IMR-90 (cell line): Measurements from ENCODE around the gene PAK4. TPM values are rescaled to one million over a fixed set of nuclear protein-coding genes. Genes with fewer than 3 reads are reported as not detected.

ENCODE experiments used
- ATAC-seq: fragments of 200-7000 bp; cut with Tn5 transposase; 2 replicates; pipeline ENCODE4 v1.9.1; 2020; ENCODE audit warnings: low read depth, mild to moderate bottlenecking, moderate library complexity
- BruUV-seq: library from RNA; stranded (reverse); fragments of 400-500 nt; replicated peaks from 2 replicates; lab custom pipeline; 2021; lab: Mats Ljungman, UMichigan
- CTCF ChIA-PET: fragments of 300-600 bp; formaldehyde crosslinking; extraction: SDS; loops from one replicate; lab custom pipeline; 2021; ENCODE audit warnings: antibody characterized with exemption; lab: Yijun Ruan, JAX
- POLR2A ChIA-PET: fragments of 300-600 bp; sonication (Branson Sonifier 250); formaldehyde crosslinking; loops from one replicate; lab custom pipeline; 2022; ENCODE audit warnings: antibody characterized with exemption; ENCODE audit not compliant: unreplicated experiment; lab: Charles Lee
- DNase-seq: peaks from one replicate; pipeline ENCODE4 v3.0.0; 2013
- H2AFZ ChIP-seq: replicated peaks from 2 replicates; pipeline ENCODE3; 2013; ENCODE audit warnings: low read length, mild to moderate bottlenecking; ENCODE audit not compliant: poor library complexity
- H2AK5ac ChIP-seq: 2 replicates; pipeline ENCODE4 v1.6.1; 2013; ENCODE audit warnings: low read depth, low read length, inconsistent platforms
- H2AK9ac ChIP-seq: replicated peaks from 2 replicates; pipeline ENCODE3; 2013; ENCODE audit warnings: mild to moderate bottlenecking, low read depth, low read length, moderate library complexity; ENCODE audit not compliant: poor library complexity
- H2BK120ac ChIP-seq: 2 replicates; pipeline ENCODE4 v1.6.1; 2013; ENCODE audit warnings: low read depth, low read length, inconsistent platforms
- H2BK15ac ChIP-seq: 3 replicates; pipeline ENCODE4 v1.6.1; 2013; ENCODE audit warnings: low read depth, low read length, inconsistent platforms
- H2BK20ac ChIP-seq: 2 replicates; pipeline ENCODE4 v1.6.1; 2013; ENCODE audit warnings: low read depth, mild to moderate bottlenecking, inconsistent platforms, low read length, moderate library complexity
- H2BK5ac ChIP-seq: 2 replicates; pipeline ENCODE4 v1.6.1; 2013; ENCODE audit warnings: mild to moderate bottlenecking, low read depth, low read length, inconsistent platforms; ENCODE audit not compliant: poor library complexity, severe bottlenecking
- H3K14ac ChIP-seq: replicated peaks from 2 replicates; pipeline ENCODE4 v1.6.1; 2013; ENCODE audit warnings: low read depth, low read length, inconsistent platforms
- H3K18ac ChIP-seq: 2 replicates; pipeline ENCODE4 v1.6.1; 2013; ENCODE audit warnings: low read depth, low read length, control low read depth
- H3K23ac ChIP-seq: 2 replicates; pipeline ENCODE4 v1.6.1; 2013; ENCODE audit warnings: low read depth, low read length, inconsistent platforms
- H3K27ac ChIP-seq: 2 replicates; pipeline ENCODE4 v1.5.1; 2013; ENCODE audit warnings: mild to moderate bottlenecking, control low read depth, low read length; ENCODE audit not compliant: insufficient read depth
- H3K27me3 ChIP-seq: 2 replicates; pipeline ENCODE4 v1.6.1; 2013; ENCODE audit warnings: low read length; ENCODE audit not compliant: control insufficient read depth, insufficient read depth
- H3K36me3 ChIP-seq: 2 replicates; pipeline ENCODE4 v1.6.1; 2013; ENCODE audit warnings: low read length, mixed read lengths; ENCODE audit not compliant: control insufficient read depth, insufficient read depth
- H3K4ac ChIP-seq: 2 replicates; pipeline ENCODE4 v1.6.1; 2013; ENCODE audit warnings: low read depth, low read length, inconsistent platforms
- H3K4me1 ChIP-seq: 2 replicates; pipeline ENCODE4 v1.6.1; 2013; ENCODE audit warnings: low read length, mixed read lengths; ENCODE audit not compliant: control insufficient read depth, insufficient read depth
- H3K4me2 ChIP-seq: 2 replicates; pipeline ENCODE4 v1.6.1; 2013; ENCODE audit warnings: low read depth, mild to moderate bottlenecking, control low read depth, low read length, moderate library complexity
- H3K4me3 ChIP-seq: 2 replicates; pipeline ENCODE4 v1.5.1; 2013; ENCODE audit warnings: low read depth, mild to moderate bottlenecking, control low read depth, low read length, moderate library complexity; ENCODE audit not compliant: insufficient read depth
- H3K56ac ChIP-seq: 2 replicates; pipeline ENCODE4 v1.6.1; 2013; ENCODE audit warnings: low read length, inconsistent platforms; ENCODE audit not compliant: insufficient read depth; ENCODE audit errors: extremely low read depth
- H3K79me1 ChIP-seq, 2 experiments: 2 replicates each; pipeline ENCODE4 v1.6.1; 2013; ENCODE audit warnings: low read length in 2 of 2, inconsistent platforms in 1 of 2, low read depth in 1 of 2
- H3K9ac ChIP-seq: 2 replicates; pipeline ENCODE4 v1.6.1; 2013; ENCODE audit warnings: low read depth, low read length, control low read depth
- H3K9me1 ChIP-seq: 2 replicates; pipeline ENCODE4 v1.6.1; 2013; ENCODE audit warnings: low read length, inconsistent platforms; ENCODE audit not compliant: insufficient read depth
- H3K9me3 ChIP-seq: 2 replicates; pipeline ENCODE4 v1.6.1; 2013; ENCODE audit warnings: low read length; ENCODE audit not compliant: control insufficient read depth, insufficient read depth
- H4K20me1 ChIP-seq: 2 replicates; pipeline ENCODE4 v1.6.1; 2013; ENCODE audit warnings: low read length, inconsistent platforms; ENCODE audit not compliant: insufficient read depth
- H4K5ac ChIP-seq: 2 replicates; pipeline ENCODE4 v1.6.1; 2013; ENCODE audit warnings: mild to moderate bottlenecking, low read depth, low read length, control low read depth
- H4K8ac ChIP-seq, 2 experiments: 2 replicates each; pipeline ENCODE4 v1.6.1; 2013; ENCODE audit warnings: low read depth in 2 of 2, low read length in 2 of 2, control low read depth in 1 of 2, inconsistent platforms in 1 of 2
- H4K91ac ChIP-seq: 2 replicates; pipeline ENCODE4 v1.6.1; 2013; ENCODE audit warnings: low read depth, low read length, inconsistent platforms; ENCODE audit not compliant: insufficient read depth
- CHD1 ChIP-seq: IDR thresholded peaks from 2 replicates; pipeline ENCODE4 v1.6.1; 2012; ENCODE audit warnings: low read depth, low read length, improper control_type of control experiment
- MAFK ChIP-seq: IDR thresholded peaks from 2 replicates; pipeline ENCODE4 v1.6.1; 2012; ENCODE audit warnings: low read depth, low read length, improper control_type of control experiment
- NFE2L2 ChIP-seq: fragments of 150-350 bp; IDR thresholded peaks from 2 replicates; pipeline ENCODE4 v1.6.1; 2016; ENCODE audit warnings: low read depth, mild to moderate bottlenecking, low read length
- POLR2A ChIP-seq: IDR thresholded peaks from 2 replicates; pipeline ENCODE4 v1.6.1; 2012; ENCODE audit warnings: mild to moderate bottlenecking, low read depth, low read length
- RCOR1 ChIP-seq: IDR thresholded peaks from 2 replicates; pipeline ENCODE4 v1.6.1; 2012; ENCODE audit warnings: mild to moderate bottlenecking, low read length, improper control_type of control experiment; ENCODE audit not compliant: insufficient replicate concordance
- RFX5 ChIP-seq: IDR thresholded peaks from 2 replicates; pipeline ENCODE4 v1.8.0; 2012; ENCODE audit warnings: low read depth, mild to moderate bottlenecking, low read length, moderate library complexity
- WGBS, 2 experiments: methylation state at CpG; one replicate each; pipeline versions ENCODE4 v1.1.5 to v1.1.7; 2013; ENCODE audit warnings: missing lambda C conversion rate in 2 of 2; ENCODE audit not compliant: insufficient read length in 1 of 2; ENCODE audit errors: extremely low coverage in 2 of 2; 5-methylcytosine and 5-hydroxymethylcytosine counted together
- dilution Hi-C: fragments of 300-500 bp; cut with HindIII; formaldehyde crosslinking; loops from one replicate; pipeline ENCODE4 v1.14.3; 2018; ENCODE audit warnings: low sequenced_read_pairs; ENCODE audit not compliant: unreplicated experiment
- in situ Hi-C: fragments of 300-500 bp; cut with MboI; formaldehyde crosslinking; loops from 3 replicates; pipeline ENCODE4 v1.14.3; 2019; ENCODE audit warnings: low sequenced_read_pairs, inconsistent platforms, mixed read lengths
- intact Hi-C: fragments of 100-400 bp; cut with micrococcal nuclease; formaldehyde crosslinking; loops from 2 replicates; pipeline ENCODE4 v1.10.0; 2022
- polyA plus RNA-seq, 3 experiments: library from polyadenylated mRNA; depleted of rRNA; stranded (reverse); fragments of >200 nt; gene quantifications; 2 replicates each; pipeline ENCODE4 v1.2.3, GENCODE V29; 2012; ENCODE audit warnings: low replicate concordance in 1 of 3
- total RNA-seq: library from RNA; depleted of rRNA; stranded (reverse); fragments of >200 nt; gene quantifications from 2 replicates; pipeline ENCODE4 v1.2.3, GENCODE V29; 2012
- TF ChIP-seq, protein P1 (sequence below): fragments of 150-350 bp; IDR thresholded peaks from 2 replicates; pipeline ENCODE4 v1.6.1; 2017; ENCODE audit warnings: mild to moderate bottlenecking, antibody characterized with exemption, low read length, low read depth

Gene PAK4
- total and polyA plus RNA-seq, 2 of the 4 experiments (the other 2 are of a cell fraction), result 2.0 to 27.2 TPM

- Histone ChIP-seq H3K4me3 (no peak overlapping the region), H3K9me3 (no peaks in the 10 kb centered on the region), H3K36me3 (peaks cover 4% of the 10 kb centered on the region; the same call in 1 of the 2 replicates), H3K14ac (no peak overlapping the region), H3K4ac (no peak overlapping the region), H3K4me2 (no peak overlapping the region), H2AK5ac (no peak overlapping the region), H2BK120ac (no peak overlapping the region), H4K20me1 (peaks cover 51% of the 10 kb centered on the region), H2AK9ac (no peak overlapping the region), H3K56ac (no peak overlapping the region), H3K4me1 (peaks cover 7% of the 10 kb centered on the region), H3K9ac (no peak overlapping the region), H4K8ac (no peak overlapping the region), H3K27me3 (no peaks in the 10 kb centered on the region), H2BK20ac (no peak overlapping the region), H3K18ac (no peak overlapping the region), H4K91ac (no peak overlapping the region), H2BK15ac (no peak overlapping the region), H3K27ac (no peak overlapping the region), H2BK5ac (no peak overlapping the region), H3K79me1 (peaks cover 21 to 74% of the 10 kb centered on the region in 2 experiments), H2AFZ (no peak overlapping the region), H3K9me1 (peaks cover 13% of the 10 kb centered on the region), H4K5ac (no peak overlapping the region), H3K23ac (no peak overlapping the region)
- ChIA-PET POLR2A (no interaction called here), CTCF (no interaction called here)
- ATAC-seq (no peak), DNase-seq (no peak)
- no CpG with 5 or more reads among the region's 6 CpGs for WGBS, 2 experiments
- BruUV-seq, result no TSS peak
- in situ Hi-C loops, result no loop called here
- intact Hi-C loops, result no loop called here
- dilution Hi-C loops, result no loop called here
- TF ChIP-seq POLR2A, result no peak
- no peak for TF ChIP-seq CHD1
- TF ChIP-seq, protein P1, sequence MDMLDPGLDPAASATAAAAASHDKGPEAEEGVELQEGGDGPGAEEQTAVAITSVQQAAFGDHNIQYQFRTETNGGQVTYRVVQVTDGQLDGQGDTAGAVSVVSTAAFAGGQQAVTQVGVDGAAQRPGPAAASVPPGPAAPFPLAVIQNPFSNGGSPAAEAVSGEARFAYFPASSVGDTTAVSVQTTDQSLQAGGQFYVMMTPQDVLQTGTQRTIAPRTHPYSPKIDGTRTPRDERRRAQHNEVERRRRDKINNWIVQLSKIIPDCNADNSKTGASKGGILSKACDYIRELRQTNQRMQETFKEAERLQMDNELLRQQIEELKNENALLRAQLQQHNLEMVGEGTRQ, result no peak
- no peak for TF ChIP-seq RFX5
- TF ChIP-seq NFE2L2, result no peak
- no peak for TF ChIP-seq MAFK
- no peak for TF ChIP-seq RCOR1
Measured at GRCh38 chr19:39164289-39164688, 38.7 kb downstream of the PAK4 start.
